Measurements from ENCODE around the gene PACS2. TPM values are rescaled to one million over a fixed set of nuclear protein-coding genes. Genes with fewer than 3 reads are reported as not detected.

Gene PACS2
- polyA plus RNA-seq, 1 of the 3 experiments (the other 2 are of a cell fraction) = 42.7 TPM

DNA sequence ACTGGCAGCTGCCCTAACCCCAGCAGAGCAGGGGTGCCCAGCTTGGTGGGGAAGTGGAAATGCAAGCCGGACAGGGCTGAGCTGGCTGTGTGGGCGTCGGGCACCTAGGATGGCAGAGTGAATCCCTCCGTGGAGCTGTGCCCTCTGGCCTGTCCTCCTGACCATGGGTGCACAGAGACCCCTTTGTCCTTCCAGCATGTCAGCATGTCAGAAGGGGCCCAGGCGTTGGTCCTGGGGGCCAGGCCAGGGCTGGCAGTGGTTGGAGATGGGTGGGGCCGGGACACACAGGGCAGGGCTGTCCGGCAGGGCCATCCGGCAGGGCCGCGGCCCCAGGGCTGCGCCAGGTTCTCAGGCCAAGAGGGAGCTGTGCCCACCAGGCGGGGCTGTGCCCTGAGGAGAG lies 75.0 kb downstream of the PACS2 start:
- TF ChIP-seq GABPA (IDR thresholded peaks at IDR 0.05; ENCODE audit: low read depth) = no peak
- TF ChIP-seq, protein P1, sequence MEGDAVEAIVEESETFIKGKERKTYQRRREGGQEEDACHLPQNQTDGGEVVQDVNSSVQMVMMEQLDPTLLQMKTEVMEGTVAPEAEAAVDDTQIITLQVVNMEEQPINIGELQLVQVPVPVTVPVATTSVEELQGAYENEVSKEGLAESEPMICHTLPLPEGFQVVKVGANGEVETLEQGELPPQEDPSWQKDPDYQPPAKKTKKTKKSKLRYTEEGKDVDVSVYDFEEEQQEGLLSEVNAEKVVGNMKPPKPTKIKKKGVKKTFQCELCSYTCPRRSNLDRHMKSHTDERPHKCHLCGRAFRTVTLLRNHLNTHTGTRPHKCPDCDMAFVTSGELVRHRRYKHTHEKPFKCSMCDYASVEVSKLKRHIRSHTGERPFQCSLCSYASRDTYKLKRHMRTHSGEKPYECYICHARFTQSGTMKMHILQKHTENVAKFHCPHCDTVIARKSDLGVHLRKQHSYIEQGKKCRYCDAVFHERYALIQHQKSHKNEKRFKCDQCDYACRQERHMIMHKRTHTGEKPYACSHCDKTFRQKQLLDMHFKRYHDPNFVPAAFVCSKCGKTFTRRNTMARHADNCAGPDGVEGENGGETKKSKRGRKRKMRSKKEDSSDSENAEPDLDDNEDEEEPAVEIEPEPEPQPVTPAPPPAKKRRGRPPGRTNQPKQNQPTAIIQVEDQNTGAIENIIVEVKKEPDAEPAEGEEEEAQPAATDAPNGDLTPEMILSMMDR (IDR thresholded peaks at IDR 0.05) = no peak
- no peak for TF ChIP-seq YY1 (IDR thresholded peaks at IDR 0.05; ENCODE audit: low read depth)
- TF ChIP-seq, protein P2, sequence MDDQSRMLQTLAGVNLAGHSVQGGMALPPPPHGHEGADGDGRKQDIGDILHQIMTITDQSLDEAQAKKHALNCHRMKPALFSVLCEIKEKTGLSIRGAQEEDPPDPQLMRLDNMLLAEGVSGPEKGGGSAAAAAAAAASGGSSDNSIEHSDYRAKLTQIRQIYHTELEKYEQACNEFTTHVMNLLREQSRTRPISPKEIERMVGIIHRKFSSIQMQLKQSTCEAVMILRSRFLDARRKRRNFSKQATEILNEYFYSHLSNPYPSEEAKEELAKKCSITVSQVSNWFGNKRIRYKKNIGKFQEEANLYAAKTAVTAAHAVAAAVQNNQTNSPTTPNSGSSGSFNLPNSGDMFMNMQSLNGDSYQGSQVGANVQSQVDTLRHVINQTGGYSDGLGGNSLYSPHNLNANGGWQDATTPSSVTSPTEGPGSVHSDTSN (IDR thresholded peaks at IDR 0.05) = no peak
- TF ChIP-seq, protein P3, sequence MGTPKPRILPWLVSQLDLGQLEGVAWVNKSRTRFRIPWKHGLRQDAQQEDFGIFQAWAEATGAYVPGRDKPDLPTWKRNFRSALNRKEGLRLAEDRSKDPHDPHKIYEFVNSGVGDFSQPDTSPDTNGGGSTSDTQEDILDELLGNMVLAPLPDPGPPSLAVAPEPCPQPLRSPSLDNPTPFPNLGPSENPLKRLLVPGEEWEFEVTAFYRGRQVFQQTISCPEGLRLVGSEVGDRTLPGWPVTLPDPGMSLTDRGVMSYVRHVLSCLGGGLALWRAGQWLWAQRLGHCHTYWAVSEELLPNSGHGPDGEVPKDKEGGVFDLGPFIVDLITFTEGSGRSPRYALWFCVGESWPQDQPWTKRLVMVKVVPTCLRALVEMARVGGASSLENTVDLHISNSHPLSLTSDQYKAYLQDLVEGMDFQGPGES (IDR thresholded peaks at IDR 0.05; ENCODE audit: low read depth, low read length) = no peak
- no peak for TF ChIP-seq NFIC (IDR thresholded peaks at IDR 0.05; ENCODE audit: borderline replicate concordance)
- TF ChIP-seq CHD2 (IDR thresholded peaks at IDR 0.05; ENCODE audit: low read length, partially characterized antibody) = no peak
- TF ChIP-seq RFX5 (IDR thresholded peaks at IDR 0.05; ENCODE audit: low read length) = no peak
- TF ChIP-seq JUND (IDR thresholded peaks at IDR 0.05) = no peak
- TF ChIP-seq FOSL2 (IDR thresholded peaks at IDR 0.05; ENCODE audit: borderline replicate concordance, low read depth) = no peak
- no peak for TF ChIP-seq RAD21 (IDR thresholded peaks at IDR 0.05; ENCODE audit: low read length)
- no peak for TF ChIP-seq EZH2phosphoT487 (IDR thresholded peaks at IDR 0.05; ENCODE audit: borderline replicate concordance, low read depth)
- TF ChIP-seq SIN3A (IDR thresholded peaks at IDR 0.05; ENCODE audit: borderline replicate concordance, low read depth, low read length) = no peak
- TF ChIP-seq, protein P4, sequence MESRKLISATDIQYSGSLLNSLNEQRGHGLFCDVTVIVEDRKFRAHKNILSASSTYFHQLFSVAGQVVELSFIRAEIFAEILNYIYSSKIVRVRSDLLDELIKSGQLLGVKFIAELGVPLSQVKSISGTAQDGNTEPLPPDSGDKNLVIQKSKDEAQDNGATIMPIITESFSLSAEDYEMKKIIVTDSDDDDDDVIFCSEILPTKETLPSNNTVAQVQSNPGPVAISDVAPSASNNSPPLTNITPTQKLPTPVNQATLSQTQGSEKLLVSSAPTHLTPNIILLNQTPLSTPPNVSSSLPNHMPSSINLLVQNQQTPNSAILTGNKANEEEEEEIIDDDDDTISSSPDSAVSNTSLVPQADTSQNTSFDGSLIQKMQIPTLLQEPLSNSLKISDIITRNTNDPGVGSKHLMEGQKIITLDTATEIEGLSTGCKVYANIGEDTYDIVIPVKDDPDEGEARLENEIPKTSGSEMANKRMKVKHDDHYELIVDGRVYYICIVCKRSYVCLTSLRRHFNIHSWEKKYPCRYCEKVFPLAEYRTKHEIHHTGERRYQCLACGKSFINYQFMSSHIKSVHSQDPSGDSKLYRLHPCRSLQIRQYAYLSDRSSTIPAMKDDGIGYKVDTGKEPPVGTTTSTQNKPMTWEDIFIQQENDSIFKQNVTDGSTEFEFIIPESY (IDR thresholded peaks at IDR 0.05; ENCODE audit: borderline replicate concordance, low read depth) = no peak
- TF ChIP-seq, protein P5, sequence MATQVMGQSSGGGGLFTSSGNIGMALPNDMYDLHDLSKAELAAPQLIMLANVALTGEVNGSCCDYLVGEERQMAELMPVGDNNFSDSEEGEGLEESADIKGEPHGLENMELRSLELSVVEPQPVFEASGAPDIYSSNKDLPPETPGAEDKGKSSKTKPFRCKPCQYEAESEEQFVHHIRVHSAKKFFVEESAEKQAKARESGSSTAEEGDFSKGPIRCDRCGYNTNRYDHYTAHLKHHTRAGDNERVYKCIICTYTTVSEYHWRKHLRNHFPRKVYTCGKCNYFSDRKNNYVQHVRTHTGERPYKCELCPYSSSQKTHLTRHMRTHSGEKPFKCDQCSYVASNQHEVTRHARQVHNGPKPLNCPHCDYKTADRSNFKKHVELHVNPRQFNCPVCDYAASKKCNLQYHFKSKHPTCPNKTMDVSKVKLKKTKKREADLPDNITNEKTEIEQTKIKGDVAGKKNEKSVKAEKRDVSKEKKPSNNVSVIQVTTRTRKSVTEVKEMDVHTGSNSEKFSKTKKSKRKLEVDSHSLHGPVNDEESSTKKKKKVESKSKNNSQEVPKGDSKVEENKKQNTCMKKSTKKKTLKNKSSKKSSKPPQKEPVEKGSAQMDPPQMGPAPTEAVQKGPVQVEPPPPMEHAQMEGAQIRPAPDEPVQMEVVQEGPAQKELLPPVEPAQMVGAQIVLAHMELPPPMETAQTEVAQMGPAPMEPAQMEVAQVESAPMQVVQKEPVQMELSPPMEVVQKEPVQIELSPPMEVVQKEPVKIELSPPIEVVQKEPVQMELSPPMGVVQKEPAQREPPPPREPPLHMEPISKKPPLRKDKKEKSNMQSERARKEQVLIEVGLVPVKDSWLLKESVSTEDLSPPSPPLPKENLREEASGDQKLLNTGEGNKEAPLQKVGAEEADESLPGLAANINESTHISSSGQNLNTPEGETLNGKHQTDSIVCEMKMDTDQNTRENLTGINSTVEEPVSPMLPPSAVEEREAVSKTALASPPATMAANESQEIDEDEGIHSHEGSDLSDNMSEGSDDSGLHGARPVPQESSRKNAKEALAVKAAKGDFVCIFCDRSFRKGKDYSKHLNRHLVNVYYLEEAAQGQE (IDR thresholded peaks at IDR 0.05; ENCODE audit: low read depth, low read length) = no peak
- H3F3A ChIP-seq (replicated peaks; ENCODE audit: insufficient read depth) = no peaks in the 10 kb centered on the region
- H4K20me1 ChIP-seq (ENCODE audit: insufficient read depth) = no peaks in the 10 kb centered on the region
- ChIA-PET CTCF (interaction anchor here (0.6 to 3.8 kb wide), 6 partner anchors 15 to 299 kb away, joined by 3 to 21 read pairs (median 4); no protein-coding TSS in a partner anchor), POLR2A (interaction anchor here (0.6 kb wide), 1 partner anchor 18 kb away, joined by 3 read pairs; no protein-coding TSS in a partner anchor)
- no peak overlapping the region for H2AFZ ChIP-seq (ENCODE audit: low read depth)
- no peak overlapping the region for H3K9ac ChIP-seq
- H3K27me3 ChIP-seq (ENCODE audit: insufficient read depth) = no peaks in the 10 kb centered on the region
- H3K4me3 ChIP-seq (ENCODE audit: low read depth in 2 of 2, low read length in 1 of 2) = no peak overlapping the region
- WGBS (ENCODE audit: low lambda C conversion rate) = 92% methylated on average over 5 of the region's 12 CpGs
- peaks cover 0 to 34% of the 10 kb centered on the region in 2 experiments for H3K36me3 ChIP-seq (replicated peaks in 1 of 2; ENCODE audit: control insufficient read depth in 1 of 2, insufficient read depth in 2 of 2, low read length in 1 of 2)
- no peaks in the 10 kb centered on the region for H3K9me2 ChIP-seq
- H3K27ac ChIP-seq (ENCODE audit: low read depth in 2 of 2, low read length in 1 of 2) = no peak overlapping the region; a peak in 1 of 4 replicates
- H3K9me3 ChIP-seq = no peaks in the 10 kb centered on the region
- no peaks in the 10 kb centered on the region for H3K79me2 ChIP-seq (ENCODE audit: insufficient read depth)
- H3K4me2 ChIP-seq = no peak overlapping the region
- no peak for DNase-seq
- H3K4me1 ChIP-seq (ENCODE audit: control insufficient read depth in 1 of 2, insufficient read depth in 2 of 2, low read depth in 1 of 2, low read length in 1 of 2) = peaks cover 0 to 7% of the 10 kb centered on the region in 2 experiments; a peak in 1 of 4 replicates

All from SK-N-SH (cell line).